Esophagus (tissue), 2 donors: ENCODE results near the gene ADNP2. TPM values are rescaled to one million over a fixed set of nuclear protein-coding genes. Genes with fewer than 3 reads are reported as not detected.

Experiments
- H3K27ac ChIP-seq, 2 donors: one replicate each; pipeline ENCODE4 v1.5.1; 2013; ENCODE audit warnings: low read depth in 2 of 2, mild to moderate bottlenecking in 2 of 2, inconsistent platforms in 1 of 2, low read length in 1 of 2, moderate library complexity in 1 of 2
- H3K27me3 ChIP-seq, 2 donors: one replicate each; pipeline ENCODE4 v1.6.1; 2013; ENCODE audit warnings: low read length in 2 of 2, control low read depth in 1 of 2, mild to moderate bottlenecking in 1 of 2; ENCODE audit not compliant: insufficient read depth in 2 of 2, control insufficient read depth in 1 of 2
- H3K36me3 ChIP-seq, 2 donors: one replicate each; pipeline ENCODE4 v1.6.1; 2013; ENCODE audit warnings: low read length in 1 of 2; ENCODE audit not compliant: control insufficient read depth in 2 of 2, insufficient read depth in 2 of 2
- H3K4me1 ChIP-seq, 2 donors: one replicate each; pipeline ENCODE4 v1.6.1; 2013; ENCODE audit warnings: low read length in 1 of 2; ENCODE audit not compliant: control insufficient read depth in 2 of 2, insufficient read depth in 2 of 2
- H3K4me3 ChIP-seq, 2 donors: one replicate each; pipeline ENCODE4 v1.5.1; 2013; ENCODE audit warnings: low read length in 2 of 2, mild to moderate bottlenecking in 2 of 2, low read depth in 1 of 2, moderate library complexity in 1 of 2
- H3K9me3 ChIP-seq, 2 donors: one replicate each; pipeline ENCODE4 v1.6.1; 2013; ENCODE audit warnings: mild to moderate bottlenecking in 2 of 2, low read depth in 1 of 2, low read length in 1 of 2, moderate library complexity in 1 of 2; ENCODE audit not compliant: control insufficient read depth in 2 of 2, insufficient read depth in 1 of 2
- WGBS, 2 donors: extraction: QIAGEN DNeasy Blood & Tissue Kit; methylation state at CpG; one replicate each; pipeline ENCODE4 v1.1.7; 2013; 5-methylcytosine and 5-hydroxymethylcytosine counted together
- polyA plus RNA-seq, 2 donors: library from polyadenylated mRNA; stranded (reverse); fragments of 200-250 nt; gene quantifications; one replicate each; pipeline ENCODE4 v1.2.3, GENCODE V29; 2013
- donor health status: healthy with polysubstance abuse.
- donor health status: Bipolar disorder and iron deficiency.

ADNP2 gene
- polyA plus RNA-seq, 2 donors: 4.6 to 6.2 TPM

DNA sequence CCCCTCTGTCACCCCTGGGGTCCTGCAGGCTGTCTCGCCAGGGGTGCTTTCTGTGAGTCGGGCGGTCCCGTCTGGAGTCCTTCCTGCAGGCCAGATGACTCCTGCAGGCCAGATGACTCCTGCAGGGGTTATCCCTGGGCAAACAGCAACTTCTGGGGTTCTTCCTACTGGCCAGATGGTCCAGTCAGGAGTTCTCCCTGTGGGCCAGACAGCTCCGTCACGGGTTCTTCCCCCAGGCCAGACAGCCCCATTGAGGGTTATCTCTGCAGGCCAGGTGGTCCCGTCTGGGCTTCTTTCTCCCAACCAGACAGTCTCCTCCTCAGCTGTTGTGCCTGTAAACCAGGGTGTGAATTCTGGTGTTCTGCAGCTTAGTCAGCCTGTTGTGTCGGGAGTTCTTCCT is 27.6 kb downstream of the ADNP2 start:
- H3K9me3 ChIP-seq: no peaks in the 10 kb centered on the region
- no peaks in the 10 kb centered on the region for H3K27me3 ChIP-seq
- no peaks in the 10 kb centered on the region for H3K4me1 ChIP-seq
- H3K27ac ChIP-seq: no peak overlapping the region
- 90 to 94% methylated on average over 8 of the region's 8 CpGs for WGBS, 2 donors
- H3K36me3 ChIP-seq: peaks cover 22 to 29% of the 10 kb centered on the region in 2 donors
- no peak overlapping the region for H3K4me3 ChIP-seq

DNA sequence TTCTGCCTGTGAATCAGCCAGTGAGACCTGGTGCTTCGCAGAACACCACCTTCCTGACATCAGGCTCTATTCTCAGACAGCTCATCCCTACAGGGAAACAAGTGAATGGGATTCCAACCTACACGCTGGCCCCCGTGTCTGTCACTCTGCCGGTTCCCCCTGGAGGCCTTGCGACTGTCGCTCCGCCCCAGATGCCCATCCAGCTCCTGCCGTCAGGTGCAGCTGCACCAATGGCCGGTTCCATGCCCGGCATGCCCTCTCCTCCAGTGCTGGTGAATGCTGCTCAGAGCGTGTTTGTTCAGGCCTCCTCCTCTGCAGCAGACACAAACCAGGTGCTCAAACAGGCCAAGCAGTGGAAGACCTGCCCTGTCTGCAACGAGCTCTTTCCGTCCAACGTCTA is 28.1 kb downstream of the ADNP2 start:
- Histone ChIP-seq H3K4me1 (no peaks in the 10 kb centered on the region), H3K9me3 (no peaks in the 10 kb centered on the region), H3K27me3 (no peaks in the 10 kb centered on the region), H3K4me3 (no peak overlapping the region), H3K36me3 (peaks cover 22 to 29% of the 10 kb centered on the region in 2 donors), H3K27ac (no peak overlapping the region)
- whole genome bisulfite sequencing, 2 donors: 92 to 97% methylated on average over 14 of the region's 14 CpGs

DNA sequence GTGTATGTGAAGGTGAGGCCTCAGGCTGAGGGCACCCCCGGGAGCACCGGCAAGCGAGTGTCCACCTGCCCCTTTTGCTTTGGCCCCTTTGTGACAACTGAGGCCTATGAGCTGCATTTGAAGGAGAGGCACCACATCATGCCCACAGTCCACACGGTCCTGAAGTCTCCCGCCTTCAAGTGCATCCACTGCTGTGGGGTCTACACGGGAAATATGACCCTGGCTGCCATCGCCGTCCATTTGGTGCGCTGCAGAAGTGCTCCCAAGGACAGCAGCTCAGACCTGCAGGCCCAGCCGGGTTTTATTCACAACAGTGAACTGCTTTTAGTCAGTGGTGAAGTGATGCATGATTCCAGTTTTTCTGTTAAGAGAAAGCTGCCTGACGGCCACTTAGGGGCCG is 28.9 kb downstream of the ADNP2 start:
- no peaks in the 10 kb centered on the region for H3K4me1 ChIP-seq
- 92 to 93% methylated on average over 12 of the region's 12 CpGs for WGBS, 2 donors
- no peaks in the 10 kb centered on the region for H3K9me3 ChIP-seq
- peaks cover 22 to 29% of the 10 kb centered on the region in 2 donors for H3K36me3 ChIP-seq
- no peak overlapping the region for H3K4me3 ChIP-seq
- no peak overlapping the region for H3K27ac ChIP-seq
- no peaks in the 10 kb centered on the region for H3K27me3 ChIP-seq

DNA sequence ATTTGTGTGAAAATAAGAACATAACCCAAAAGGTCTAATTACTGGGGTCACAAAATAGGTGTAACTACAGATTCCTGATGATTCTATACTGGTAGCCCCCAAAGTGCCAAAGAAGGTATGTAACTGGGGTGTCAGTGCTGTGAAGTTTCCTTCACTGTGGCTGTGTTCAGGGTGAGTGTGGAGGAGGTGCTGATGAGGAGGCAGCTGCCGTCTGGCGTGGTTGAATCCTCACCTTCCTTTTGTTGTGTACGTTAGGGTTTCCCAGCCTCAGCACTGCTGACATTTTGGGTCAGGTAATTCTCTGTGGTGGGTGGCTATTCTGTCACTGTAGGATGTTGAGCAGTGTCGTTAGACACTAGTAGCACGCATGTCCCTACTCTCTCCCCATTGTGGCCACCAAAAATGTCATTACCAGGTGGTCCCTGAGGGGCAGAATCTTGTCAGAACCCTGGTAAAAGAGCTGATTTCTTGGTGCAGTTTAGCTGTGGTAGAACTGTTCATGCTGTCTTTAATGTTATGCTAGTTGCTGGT is 31.5 kb downstream of the ADNP2 start:
- 84 to 85% methylated on average over 5 of the region's 5 CpGs for WGBS, 2 donors

DNA sequence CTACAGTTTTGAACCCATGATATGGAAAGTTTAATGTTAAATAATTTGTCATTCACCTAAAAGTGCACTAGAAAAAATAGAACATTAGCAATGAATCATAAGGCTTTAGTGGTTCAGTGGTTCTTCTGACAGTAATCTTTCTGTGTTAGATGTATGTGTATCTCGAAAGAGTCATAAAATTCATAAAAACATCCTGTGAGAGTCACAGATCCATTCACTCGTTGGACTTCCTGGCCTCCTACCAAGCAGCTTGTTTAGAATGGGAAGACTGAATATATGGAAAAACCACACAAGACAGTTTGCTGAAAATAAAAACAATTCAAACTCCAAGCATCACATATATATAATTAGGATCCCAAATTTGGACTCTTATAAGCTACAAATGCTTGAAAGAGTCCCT is 34.8 kb downstream of the ADNP2 start:
- Histone ChIP-seq H3K4me3 (no peak overlapping the region), H3K36me3 (peaks cover 0 to 6% of the 10 kb centered on the region in 2 donors), H3K27ac (no peak overlapping the region), H3K27me3 (no peaks in the 10 kb centered on the region), H3K4me1 (no peaks in the 10 kb centered on the region), H3K9me3 (no peaks in the 10 kb centered on the region)
- 47 to 55% methylated on average over 2 of the region's 2 CpGs for WGBS, 2 donors

More for the DNA sequence above, 31.5 kb downstream of the ADNP2 start:
- Histone ChIP-seq H3K27me3 (no peaks in the 10 kb centered on the region), H3K36me3 (peaks cover 20 to 29% of the 10 kb centered on the region in 2 donors), H3K4me3 (no peak overlapping the region), H3K4me1 (no peaks in the 10 kb centered on the region), H3K9me3 (no peaks in the 10 kb centered on the region), H3K27ac (no peak overlapping the region)

DNA sequence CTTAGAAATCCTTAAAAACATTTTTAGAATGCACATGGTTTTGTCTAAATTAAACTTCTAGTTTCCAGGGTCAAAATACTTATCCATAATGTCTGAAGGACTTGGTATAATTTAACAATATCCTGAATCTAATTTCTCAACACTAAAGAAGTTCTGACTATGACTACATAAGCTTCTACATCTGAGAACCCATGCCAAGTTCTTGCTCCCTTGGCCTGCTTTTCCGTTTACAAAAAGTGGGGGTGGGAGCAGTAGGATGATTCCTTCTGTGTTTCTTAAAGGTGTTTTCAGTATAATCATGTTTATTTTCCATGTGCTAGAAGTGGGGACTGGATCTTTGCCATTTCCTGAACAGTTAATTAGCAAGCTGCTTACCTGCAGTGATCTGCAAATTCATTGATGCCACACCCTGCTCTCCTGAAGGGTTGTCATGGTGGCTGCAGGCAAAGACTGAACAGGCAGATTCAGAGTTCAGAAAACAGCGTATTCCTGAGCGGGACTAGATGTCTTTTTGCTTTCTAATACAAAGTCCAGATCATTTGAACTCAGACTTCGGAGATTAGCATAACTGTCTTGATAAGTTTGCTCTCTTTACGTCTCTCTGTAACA is 36.2 kb downstream of the ADNP2 start:
- peaks cover 0 to 3% of the 10 kb centered on the region in 2 donors for H3K36me3 ChIP-seq

DNA sequence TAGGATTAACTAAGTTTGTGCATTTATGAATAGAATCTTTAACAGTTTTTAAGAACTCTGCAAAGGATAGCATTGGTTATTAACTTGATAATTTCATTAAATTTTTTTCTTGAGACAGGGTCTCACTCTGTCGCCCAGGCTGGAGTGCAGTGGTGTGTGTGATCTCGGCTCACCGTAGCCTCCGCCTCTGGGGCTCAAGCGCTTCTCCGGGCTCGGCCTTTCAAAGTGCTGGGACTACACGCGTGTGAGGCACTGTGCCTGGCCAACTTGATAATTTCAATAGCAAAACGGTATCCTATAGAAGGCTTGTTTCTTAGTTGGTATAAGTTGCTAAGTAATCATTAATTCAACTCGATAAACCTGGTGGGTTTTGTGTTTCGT is 38.0 kb downstream of the ADNP2 start:
- Histone ChIP-seq H3K27ac (no peak overlapping the region), H3K4me3 (peak overlapping the region in 1 of 2 donors; percentile 49), H3K36me3 (no peaks in the 10 kb centered on the region), H3K27me3 (no peaks in the 10 kb centered on the region), H3K9me3 (no peaks in the 10 kb centered on the region), H3K4me1 (no peaks in the 10 kb centered on the region)
- WGBS, 2 donors: 33 to 37% methylated on average over 12 of the region's 12 CpGs

More for the DNA sequence above, 36.2 kb downstream of the ADNP2 start:
- 72 to 76% methylated on average over 5 of the region's 5 CpGs for WGBS, 2 donors
- no peak overlapping the region for H3K27ac ChIP-seq
- no peaks in the 10 kb centered on the region for H3K27me3 ChIP-seq
- no peaks in the 10 kb centered on the region for H3K4me1 ChIP-seq
- H3K9me3 ChIP-seq: no peaks in the 10 kb centered on the region
- H3K4me3 ChIP-seq: no peak overlapping the region

DNA sequence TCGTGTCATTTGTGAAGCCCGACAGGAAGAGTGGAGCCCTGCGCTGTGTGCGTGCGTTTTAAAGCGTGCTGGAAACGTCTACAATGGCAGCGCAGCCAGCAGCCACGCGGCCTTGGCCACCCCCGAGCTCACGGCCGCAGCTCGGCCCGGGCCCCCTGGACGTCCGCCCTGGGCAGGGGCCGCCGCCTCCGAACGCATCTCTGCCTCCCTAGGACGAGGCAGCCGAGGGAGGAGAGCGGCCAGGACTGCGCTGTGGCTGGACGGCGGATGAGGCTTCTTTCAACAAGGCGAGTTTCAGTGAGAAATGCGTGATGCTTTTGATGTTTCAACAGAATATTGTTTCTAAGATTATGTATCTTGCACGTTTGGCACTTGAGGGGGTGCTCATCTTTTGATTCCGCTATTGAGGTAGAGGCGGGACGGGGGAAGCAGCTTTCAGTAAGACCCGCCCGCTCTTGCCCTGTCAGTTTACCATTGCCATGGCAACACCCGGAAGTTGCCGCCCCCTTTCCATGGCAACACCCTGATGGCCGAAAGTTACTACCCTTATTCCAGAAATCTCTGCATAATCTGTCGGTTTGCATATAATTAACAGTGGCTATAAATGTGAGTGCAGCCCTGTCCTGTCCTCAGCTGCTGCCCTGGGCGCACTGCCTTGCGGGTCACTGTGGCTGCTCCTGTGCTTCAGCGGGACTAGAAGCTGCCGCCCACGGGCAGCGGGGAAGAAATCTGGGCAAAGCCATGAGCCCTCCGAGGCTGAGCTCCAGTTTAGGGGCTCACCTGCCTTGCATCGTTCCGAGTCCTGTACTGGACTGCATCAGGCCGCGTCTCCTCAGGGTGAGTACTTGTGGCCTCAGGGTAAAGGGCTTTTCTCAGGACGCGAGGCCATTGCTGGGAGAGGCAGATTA is 38.6 kb downstream of the ADNP2 start:
- 23 to 37% methylated on average over 50 to 52 of the region's 52 CpGs for WGBS, 2 donors
- Histone ChIP-seq H3K4me1 (no peaks in the 10 kb centered on the region), H3K27ac (no peak overlapping the region), H3K9me3 (no peaks in the 10 kb centered on the region), H3K36me3 (no peaks in the 10 kb centered on the region), H3K27me3 (no peaks in the 10 kb centered on the region), H3K4me3 (peak overlapping the region; percentile 46 to 49)

DNA sequence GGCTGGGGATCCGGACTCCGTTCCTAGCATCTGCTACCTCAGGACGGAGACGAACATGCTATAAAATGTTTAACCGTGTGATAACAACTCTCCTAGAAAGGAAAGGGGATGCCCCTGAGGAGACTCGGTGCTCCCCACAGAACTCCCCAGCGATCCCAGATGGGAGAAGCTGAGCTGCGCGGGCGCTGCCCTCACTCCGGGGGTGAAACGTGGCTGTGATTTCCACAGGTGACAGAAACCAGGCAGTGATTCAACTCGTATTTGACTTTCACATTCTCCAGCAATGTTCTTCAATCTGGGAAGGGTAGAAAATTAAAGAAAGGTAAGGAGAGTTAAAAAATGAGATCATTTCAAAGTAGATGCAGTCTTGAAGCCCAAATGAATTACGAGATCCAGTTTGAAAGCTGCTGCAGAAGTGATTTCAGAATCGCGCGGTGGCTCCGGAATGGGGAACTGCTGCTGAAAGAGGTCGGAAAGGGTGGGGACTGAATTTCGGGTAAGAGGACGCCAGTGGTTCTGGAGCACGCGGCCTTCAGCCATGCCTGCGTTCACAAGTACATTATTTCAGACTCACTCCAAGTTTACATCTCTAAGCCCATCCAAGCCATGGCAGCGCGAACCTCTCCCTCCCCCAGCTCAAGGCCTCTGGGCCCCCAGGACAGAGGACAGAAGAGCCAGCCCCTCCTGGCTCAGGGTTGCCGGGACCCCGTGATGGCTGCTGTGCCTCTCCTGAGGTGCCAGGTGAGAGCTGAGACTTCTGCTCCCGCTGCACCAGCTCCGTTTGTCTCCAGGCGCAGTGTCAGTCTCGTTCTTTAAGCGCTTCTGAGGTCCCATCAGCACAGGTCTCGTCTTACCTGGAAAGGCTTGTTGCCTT is 39.5 kb downstream of the ADNP2 start:
- H3K4me1 ChIP-seq: no peaks in the 10 kb centered on the region
- H3K4me3 ChIP-seq: peak overlapping the region; percentile 46 to 49
- no peaks in the 10 kb centered on the region for H3K27me3 ChIP-seq
- no peak overlapping the region for H3K27ac ChIP-seq
- H3K36me3 ChIP-seq: no peaks in the 10 kb centered on the region
- no peaks in the 10 kb centered on the region for H3K9me3 ChIP-seq
- 46 to 56% methylated on average over 34 of the region's 34 CpGs for WGBS, 2 donors
